K562 (cell line): ENCODE measurements around the gene CCDC13.

Source experiments
- EP300 ChIP-seq: IDR thresholded peaks from 2 replicates; pipeline ENCODE4 v1.6.1; 2012; ENCODE audit warnings: low read length, improper control_type of control experiment
- HDAC6 ChIP-seq: IDR thresholded peaks from 2 replicates; pipeline ENCODE4 v1.6.1; 2012; ENCODE audit warnings: low read depth, mild to moderate bottlenecking, control low read depth, inconsistent platforms, low read length, moderate library complexity
- HMG20A ChIP-seq: fragments of 450-650 bp; formaldehyde crosslinking; conservative IDR thresholded peaks from 2 replicates; pipeline ENCODE4 v1.4.0; 2020; ENCODE audit warnings: mild to moderate bottlenecking, mixed read lengths
- NELFE ChIP-seq: IDR thresholded peaks from 2 replicates; pipeline ENCODE4 v1.6.1; 2011; ENCODE audit warnings: mild to moderate bottlenecking; ENCODE audit not compliant: insufficient read depth, insufficient read length
- POLR2A ChIP-seq: fragments of 450-650 bp; conservative IDR thresholded peaks from 2 replicates; pipeline ENCODE4 v1.6.1; 2016
- RBFOX2 ChIP-seq: fragments of 200-400 bp; formaldehyde crosslinking; IDR thresholded peaks from 2 replicates; pipeline ENCODE4 v1.6.1; 2017; ENCODE audit warnings: low read depth, mild to moderate bottlenecking, low read length, moderate library complexity
- SETDB1 ChIP-seq: IDR thresholded peaks from one replicate; pipeline ENCODE4 v1.6.1; 2012; ENCODE audit warnings: low read length, control low read depth, inconsistent platforms
- STAT5B ChIP-seq: fragments of 250-450 bp; sonication (Bioruptor Pico); IDR thresholded peaks from 2 replicates; pipeline ENCODE4 v1.8.0; 2021; ENCODE audit warnings: mild to moderate bottlenecking, inconsistent platforms
- TEAD1 ChIP-seq, 2 experiments: fragments of 450-650 bp in 1 of 2; sonication (generic) in 1 of 2; formaldehyde crosslinking; IDR thresholded peaks; 2 replicates each; pipeline versions ENCODE4 v1.4.0 to v1.8.0; 2020 to 2022; ENCODE audit warnings: mild to moderate bottlenecking in 2 of 2, missing genetic modification reagents in 1 of 2
- TF ChIP-seq, protein P1 (sequence below), 3 experiments: IDR thresholded peaks in 2 of 3; conservative IDR thresholded peaks in 1 of 3; 2 replicates each; pipeline ENCODE4 v1.5.1; 2011 to 2012; ENCODE audit warnings: low read length in 3 of 3, mild to moderate bottlenecking in 3 of 3, control low read depth in 2 of 3, improper control_type of control experiment in 1 of 3, inconsistent platforms in 1 of 3, low read depth in 1 of 3, mixed read lengths in 1 of 3, moderate library complexity in 1 of 3; ENCODE audit not compliant: insufficient read depth in 2 of 3

GRCh38 chr3:42747581-42747980 lies 25.5 kb downstream of the CCDC13 start:
- TF ChIP-seq, protein P1, sequence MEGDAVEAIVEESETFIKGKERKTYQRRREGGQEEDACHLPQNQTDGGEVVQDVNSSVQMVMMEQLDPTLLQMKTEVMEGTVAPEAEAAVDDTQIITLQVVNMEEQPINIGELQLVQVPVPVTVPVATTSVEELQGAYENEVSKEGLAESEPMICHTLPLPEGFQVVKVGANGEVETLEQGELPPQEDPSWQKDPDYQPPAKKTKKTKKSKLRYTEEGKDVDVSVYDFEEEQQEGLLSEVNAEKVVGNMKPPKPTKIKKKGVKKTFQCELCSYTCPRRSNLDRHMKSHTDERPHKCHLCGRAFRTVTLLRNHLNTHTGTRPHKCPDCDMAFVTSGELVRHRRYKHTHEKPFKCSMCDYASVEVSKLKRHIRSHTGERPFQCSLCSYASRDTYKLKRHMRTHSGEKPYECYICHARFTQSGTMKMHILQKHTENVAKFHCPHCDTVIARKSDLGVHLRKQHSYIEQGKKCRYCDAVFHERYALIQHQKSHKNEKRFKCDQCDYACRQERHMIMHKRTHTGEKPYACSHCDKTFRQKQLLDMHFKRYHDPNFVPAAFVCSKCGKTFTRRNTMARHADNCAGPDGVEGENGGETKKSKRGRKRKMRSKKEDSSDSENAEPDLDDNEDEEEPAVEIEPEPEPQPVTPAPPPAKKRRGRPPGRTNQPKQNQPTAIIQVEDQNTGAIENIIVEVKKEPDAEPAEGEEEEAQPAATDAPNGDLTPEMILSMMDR (IDR thresholded peaks at IDR 0.05 in 2 of 3, conservative IDR thresholded peaks at IDR 0.05 in 1 of 3; ENCODE audit: insufficient read depth in 2 of 3, low read depth in 1 of 3, low read length in 3 of 3) = no peak
- TF ChIP-seq HDAC6 = no peak
- no peak for TF ChIP-seq EP300
- TF ChIP-seq POLR2A = no peak
- TF ChIP-seq RBFOX2 = no peak
- no peak for TF ChIP-seq TEAD1 (CRISPR knock-in tag; IDR thresholded peaks at IDR 0.05)
- TF ChIP-seq SETDB1 = no peak
- TF ChIP-seq HMG20A (CRISPR knock-in tag) = no peak
- TF ChIP-seq NELFE = no peak
- TF ChIP-seq STAT5B = no peak
